Left lung (tissue), 14 donors: Measurements from ENCODE around the gene ANKRD30BL. TPM values are rescaled to one million over a fixed set of nuclear protein-coding genes. Genes with fewer than 3 reads are reported as not detected.
"Not testable (repeated sequence)": the region's sequence is repeated elsewhere in the genome, so short reads cannot be mapped to it uniquely, and the experiment has no call there.

Source experiments
- ATAC-seq: fragments of 200-7000 bp; cut with Tn5 transposase; one replicate; pipeline ENCODE4 v1.9.1; 2020; ENCODE audit warnings: moderate library complexity
- DNase-seq, 4 donors: peaks; one replicate each; pipeline ENCODE4 v3.0.0-alpha.2; 2013 to 2020
- H3K27ac ChIP-seq, 2 donors: fragments of 200-600 bp; sonication (generic) in 1 of 2; one replicate each; pipeline versions ENCODE4 v1.5.0 to v1.8.0; 2020 to 2021
- H3K27me3 ChIP-seq, 2 donors: fragments of 200-600 bp; sonication (generic) in 1 of 2; one replicate each; pipeline versions ENCODE4 v1.5.0 to v1.8.0; 2020 to 2021
- H3K36me3 ChIP-seq, 2 donors: fragments of 200-600 bp; sonication (generic) in 1 of 2; one replicate each; pipeline versions ENCODE4 v1.5.0 to v1.8.0; 2020 to 2021
- H3K4me1 ChIP-seq, 2 donors: fragments of 200-600 bp; one replicate each; pipeline ENCODE4 v1.8.0; 2021
- H3K4me3 ChIP-seq, 2 donors: fragments of 200-600 bp; sonication (generic) in 1 of 2; one replicate each; pipeline versions ENCODE4 v1.5.0 to v1.8.0; 2020 to 2021; ENCODE audit warnings: mild to moderate bottlenecking in 1 of 2
- H3K9me3 ChIP-seq, 2 donors: fragments of 200-600 bp; sonication (generic) in 1 of 2; one replicate each; pipeline versions ENCODE4 v1.5.0 to v1.8.0; 2020 to 2021
- intact Hi-C, 2 donors: fragments of 100-400 bp; cut with DNase I; formaldehyde crosslinking; loops; one replicate each; pipeline versions ENCODE4 v1.11.2 to v1.14.2; 2022
- long read RNA-seq, 12 donors: library from polyadenylated mRNA in 2 of 12; unstranded in 2 of 12; transcript quantifications; one replicate each; pipeline ENCODE4 v2.0.0 and lab custom pipeline, GENCODE V29; 2019 to 2026
- polyA plus RNA-seq, 6 donors: library from polyadenylated mRNA; unstranded; fragments of 120-200 nt; gene quantifications; one replicate each; pipeline ENCODE4 v1.2.1, GENCODE V29; 2013; ENCODE audit not compliant: insufficient read length in 6 of 6
- total RNA-seq, 2 donors: library from RNA; stranded (reverse); fragmentation: NEBNext Ultra II Directional; extraction: Animal tissue kit (Norgen Biotek cat#: 25700); gene quantifications; one replicate each; pipeline ENCODE4 v1.2.1, GENCODE V29; 2021
- TF ChIP-seq, protein P1 (sequence below), 2 donors: fragments of 200-600 bp; sonication (generic) in 1 of 2; IDR thresholded peaks; one replicate each; pipeline versions ENCODE4 v1.5.0 to v1.8.0; 2021; ENCODE audit warnings: antibody characterized with exemption in 2 of 2
- donor health status: DM: no; HTN: yes; CAD: no.
- donor health status: DM: no; HTN: no; CAD: no.

ANKRD30BL gene, protein sequence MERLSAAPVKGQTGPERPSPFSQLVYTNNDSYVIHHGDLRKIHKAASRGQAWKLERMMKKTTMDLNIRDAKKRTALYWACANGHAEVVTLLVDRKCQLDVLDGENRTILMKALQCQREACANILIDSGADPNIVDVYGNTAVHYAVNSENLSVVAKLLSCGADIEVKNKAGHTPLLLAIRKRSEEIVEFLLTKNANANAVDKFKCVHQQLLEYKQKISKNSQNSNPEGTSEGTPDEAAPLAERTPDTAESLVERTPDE
- not detected for total RNA-seq
- polyA plus RNA-seq = 1 to 10 TPM in 1 of 6 donors, under 1 TPM in 5; 0.32 to 1.0 (median 0.51) TPM
- long read RNA-seq, donor 1 = 0 reads
- long read RNA-seq, donor 2 = 0 reads
- long read RNA-seq, donor 3 = 0 reads
- long read RNA-seq, donor 4 = 0 reads
- long read RNA-seq, donor 5 = 0 reads
- long read RNA-seq, donor 6 = 0 reads
- long read RNA-seq, donor 7 = 0 reads
- long read RNA-seq, donor 8 = 0 reads
- long read RNA-seq, donor 9 = 0 reads
- long read RNA-seq, donor 10 = 0 reads
- long read RNA-seq, donor 11 = 0 reads
- long read RNA-seq, donor 12 = 0 reads

DNA sequence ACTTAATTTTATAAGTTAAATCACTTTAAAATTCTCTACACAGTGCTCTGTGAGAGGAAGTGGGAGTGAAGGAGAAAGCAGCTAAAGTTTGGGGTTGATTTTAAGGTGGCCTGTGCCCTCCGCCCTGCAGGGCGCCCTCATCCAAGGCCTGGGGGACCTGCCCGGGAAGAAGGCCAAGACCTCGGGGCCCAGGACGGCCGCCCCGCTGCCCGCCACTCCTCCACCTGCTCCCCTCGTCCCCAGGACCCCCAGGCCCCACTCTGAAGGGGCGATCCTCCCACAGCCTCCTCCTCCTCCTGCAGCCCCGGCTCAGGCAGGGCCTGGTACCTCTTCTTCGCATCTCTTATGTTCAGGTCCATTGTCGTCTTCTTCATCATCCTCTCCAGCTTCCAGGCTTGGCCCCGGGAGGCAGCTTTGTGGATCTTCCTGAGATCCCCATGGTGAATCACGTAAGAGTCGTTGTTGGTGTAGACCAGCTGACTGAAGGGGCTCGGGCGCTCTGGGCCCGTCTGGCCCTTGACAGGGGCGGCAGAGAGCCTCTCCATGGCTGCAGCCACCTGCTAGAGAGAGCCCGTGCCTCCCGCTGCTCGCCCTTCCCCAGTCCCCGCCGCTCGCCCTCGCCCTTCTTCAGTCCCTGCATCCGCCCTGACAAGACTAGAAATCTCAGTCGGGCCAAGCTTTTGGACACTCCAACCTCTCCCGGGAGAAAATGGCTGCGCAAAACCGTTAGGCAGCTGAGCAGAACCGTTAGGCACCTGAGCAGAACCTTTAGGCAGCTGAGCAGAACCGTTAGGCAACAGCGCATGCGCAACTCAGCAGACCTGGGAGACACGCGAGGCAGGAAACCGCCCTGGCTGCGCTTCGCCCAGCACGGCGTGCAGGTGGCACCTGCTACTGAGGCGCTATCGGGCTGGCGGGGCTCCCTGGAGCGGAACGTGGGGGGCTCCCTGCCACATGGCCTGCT, at the start of gene ANKRD30BL:
Gene ANKRD30BL, minus strand, starts transcription at position 792 of the 964 bp plus-strand sequence. Its CDS starts 247 bp downstream, at position 545.
- H3K4me3 ChIP-seq, H3K27me3 ChIP-seq, H3K27ac ChIP-seq, H3K36me3 ChIP-seq, H3K9me3 ChIP-seq, ATAC-seq, H3K4me1 ChIP-seq, intact Hi-C loops: not testable (repeated sequence)
- peak in 1 of 4 donors; percentile 65 for DNase-seq

DNA sequence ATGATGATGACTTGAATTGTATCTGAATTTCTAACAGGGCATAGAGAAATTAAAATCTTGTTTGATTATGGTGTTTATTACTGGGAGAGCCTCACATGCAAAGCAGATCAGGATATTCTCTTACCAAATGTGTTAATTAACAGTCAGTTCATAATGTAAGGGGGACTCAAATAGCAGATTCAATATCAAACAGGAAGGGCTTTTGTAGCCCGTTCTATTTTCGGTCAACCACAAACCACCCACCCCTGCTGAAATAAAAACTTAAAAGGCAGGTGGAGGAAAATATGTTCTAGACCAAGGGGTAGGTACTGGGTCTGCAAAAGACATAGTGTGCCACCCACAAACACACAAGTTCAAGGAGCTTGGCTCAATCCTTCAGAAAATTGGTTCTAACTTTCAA, 41.1 kb upstream of the ANKRD30BL start:
- DNase-seq, H3K27me3 ChIP-seq, H3K4me1 ChIP-seq, H3K36me3 ChIP-seq, ATAC-seq, intact Hi-C loops, H3K27ac ChIP-seq, H3K4me3 ChIP-seq, H3K9me3 ChIP-seq: not testable (repeated sequence)

DNA sequence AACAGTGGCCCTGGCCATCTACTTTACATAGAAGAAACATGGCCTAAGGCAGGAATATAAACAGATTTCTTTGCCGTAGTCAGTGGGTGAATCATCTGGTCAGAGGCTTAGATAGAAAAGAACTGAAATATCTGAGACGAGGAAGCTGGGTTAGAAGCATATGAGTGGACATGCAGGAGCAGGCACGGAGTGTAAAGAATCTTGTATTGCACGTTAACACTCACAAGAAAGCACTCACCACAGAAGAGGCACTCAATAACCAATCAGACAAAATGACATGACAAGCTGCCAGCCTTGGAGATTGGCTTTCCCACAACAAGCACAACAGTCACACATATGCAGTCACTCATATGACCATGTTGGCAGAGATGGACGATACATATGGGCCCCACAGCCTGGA, 31.1 kb upstream of the ANKRD30BL start:
- H3K27ac ChIP-seq, H3K9me3 ChIP-seq, H3K36me3 ChIP-seq, H3K4me1 ChIP-seq, H3K4me3 ChIP-seq, H3K27me3 ChIP-seq, intact Hi-C loops, DNase-seq, ATAC-seq: not testable (repeated sequence)

DNA sequence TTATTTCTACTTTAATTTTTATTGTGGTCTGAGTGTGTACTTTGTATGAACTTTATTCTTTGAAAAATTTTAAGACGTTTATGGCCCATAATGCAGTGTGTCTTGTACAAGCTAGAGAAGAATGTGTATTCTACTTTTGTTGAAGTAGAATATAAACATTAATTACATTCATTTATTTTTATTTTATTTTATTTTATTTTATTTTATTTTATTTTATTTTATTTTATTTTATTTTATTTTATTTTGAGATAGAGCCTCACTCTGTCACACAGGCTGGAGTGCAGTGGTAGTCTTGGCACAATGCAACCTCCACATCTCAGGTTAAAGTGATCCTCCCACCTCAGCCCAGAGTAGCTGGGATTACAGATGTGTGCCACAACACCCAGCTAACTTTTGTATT, 5.3 kb upstream of the ANKRD30BL start:
- H3K36me3 ChIP-seq, H3K27ac ChIP-seq, H3K4me1 ChIP-seq, H3K27me3 ChIP-seq, DNase-seq, H3K4me3 ChIP-seq, ATAC-seq, H3K9me3 ChIP-seq, intact Hi-C loops: not testable (repeated sequence)

DNA sequence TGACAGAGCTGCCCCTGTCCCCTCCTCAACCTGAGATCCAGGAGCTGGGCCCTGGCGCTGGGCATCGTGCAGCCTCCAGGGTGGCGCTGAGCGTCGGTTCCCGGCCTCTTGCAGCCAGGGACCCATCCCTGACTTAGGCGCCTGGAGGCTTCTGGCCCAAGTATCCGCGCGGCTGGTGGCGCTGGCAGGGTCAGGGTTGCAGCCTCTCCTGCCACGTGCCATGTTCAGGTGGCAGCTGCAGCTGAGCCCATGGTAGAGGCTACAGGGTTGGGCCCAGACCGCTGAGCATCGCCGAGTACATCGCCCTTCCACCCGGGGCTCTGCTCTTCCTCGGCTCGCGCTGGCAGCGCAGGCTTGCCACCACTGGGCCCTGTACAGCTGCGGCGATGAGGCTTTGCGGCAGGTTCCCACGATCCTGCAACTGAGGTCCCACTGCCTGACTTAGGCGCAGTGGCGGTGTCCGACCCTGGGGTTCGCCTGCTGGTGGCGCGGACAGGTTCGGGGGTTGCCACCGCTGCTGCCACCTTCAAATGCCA, 441 bp upstream of the ANKRD30BL start:
- H3K27me3 ChIP-seq, H3K9me3 ChIP-seq, H3K27ac ChIP-seq, intact Hi-C loops, H3K36me3 ChIP-seq, H3K4me1 ChIP-seq, ATAC-seq, H3K4me3 ChIP-seq: not testable (repeated sequence)
- DNase-seq = peak in 1 of 4 donors; percentile 50

DNA sequence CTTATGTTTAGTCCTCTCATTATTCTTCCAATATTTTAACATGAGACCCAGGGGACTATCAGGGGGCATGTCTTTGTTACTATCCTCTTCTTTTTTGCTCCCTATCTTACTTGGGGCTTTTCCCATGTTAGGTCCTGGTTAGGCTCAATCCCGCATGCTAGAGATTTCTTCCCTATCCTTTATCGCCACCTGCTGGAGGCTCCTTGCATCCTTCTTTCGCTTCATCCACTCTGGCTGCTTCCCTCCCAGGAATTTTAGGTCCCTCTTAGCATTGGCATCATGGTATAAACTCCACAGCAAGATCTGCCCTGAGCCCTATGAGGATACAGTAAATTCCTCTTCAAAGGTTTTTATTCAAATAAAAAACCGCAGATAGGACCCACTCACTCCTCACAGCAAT, 15.0 kb downstream of the ANKRD30BL start:
- H3K36me3 ChIP-seq, H3K4me3 ChIP-seq, intact Hi-C loops, H3K4me1 ChIP-seq, H3K9me3 ChIP-seq, H3K27ac ChIP-seq, ATAC-seq, H3K27me3 ChIP-seq: not testable (repeated sequence)
- TF ChIP-seq, protein P1, sequence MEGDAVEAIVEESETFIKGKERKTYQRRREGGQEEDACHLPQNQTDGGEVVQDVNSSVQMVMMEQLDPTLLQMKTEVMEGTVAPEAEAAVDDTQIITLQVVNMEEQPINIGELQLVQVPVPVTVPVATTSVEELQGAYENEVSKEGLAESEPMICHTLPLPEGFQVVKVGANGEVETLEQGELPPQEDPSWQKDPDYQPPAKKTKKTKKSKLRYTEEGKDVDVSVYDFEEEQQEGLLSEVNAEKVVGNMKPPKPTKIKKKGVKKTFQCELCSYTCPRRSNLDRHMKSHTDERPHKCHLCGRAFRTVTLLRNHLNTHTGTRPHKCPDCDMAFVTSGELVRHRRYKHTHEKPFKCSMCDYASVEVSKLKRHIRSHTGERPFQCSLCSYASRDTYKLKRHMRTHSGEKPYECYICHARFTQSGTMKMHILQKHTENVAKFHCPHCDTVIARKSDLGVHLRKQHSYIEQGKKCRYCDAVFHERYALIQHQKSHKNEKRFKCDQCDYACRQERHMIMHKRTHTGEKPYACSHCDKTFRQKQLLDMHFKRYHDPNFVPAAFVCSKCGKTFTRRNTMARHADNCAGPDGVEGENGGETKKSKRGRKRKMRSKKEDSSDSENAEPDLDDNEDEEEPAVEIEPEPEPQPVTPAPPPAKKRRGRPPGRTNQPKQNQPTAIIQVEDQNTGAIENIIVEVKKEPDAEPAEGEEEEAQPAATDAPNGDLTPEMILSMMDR (IDR thresholded peaks at IDR 0.05) = peak; percentile 54 to 67
- peak in 3 of 4 donors; percentile 15 to 44 (median 41) for DNase-seq
